Posterior cingulate gyrus (tissue), 11 donors: Measurements from ENCODE around the gene C10orf71.
A peak's percentile ranks its signal among the peaks of the same experiment; 100 is the strongest.

ENCODE experiments used
- DNase-seq, 10 donors: peaks; one replicate each; pipeline versions ENCODE4 v3.0.0 to v3.0.0-alpha.2; 2020 to 2021; ENCODE audit warnings: mixed read lengths in 3 of 10
- intact Hi-C: fragments of 100-400 bp; cut with DNase I; formaldehyde crosslinking; loops from one replicate; pipeline ENCODE4 v1.15.1; 2023

C10orf71 gene

GRCh38 chr10:49368256-49368655 lies 69.3 kb downstream of the C10orf71 start:
- DNase-seq = peak in 1 of 10 donors; percentile 48
- intact Hi-C loops = no loop called here

- intact Hi-C loops = no loop called here
- peak in 1 of 10 donors; percentile 46 for DNase-seq
Measured at GRCh38 chr10:49369216-49370162, 70.5 kb downstream of the C10orf71 start.

- DNase-seq = no peak
- intact Hi-C loops = no loop called here
Measured at GRCh38 chr10:49370326-49371100, 71.5 kb downstream of the C10orf71 start.

GRCh38 chr10:49371967-49372366 lies 73.0 kb downstream of the C10orf71 start:
- peak in 1 of 10 donors; percentile 59 for DNase-seq
- intact Hi-C loops = no loop called here

- intact Hi-C loops = no loop called here
- no peak for DNase-seq
Measured at GRCh38 chr10:49373361-49373760, 74.4 kb downstream of the C10orf71 start.

GRCh38 chr10:49374740-49375139 lies 75.8 kb downstream of the C10orf71 start:
- no peak for DNase-seq
- intact Hi-C loops = no loop called here

GRCh38 chr10:49375611-49376010 lies 76.6 kb downstream of the C10orf71 start:
- intact Hi-C loops = no loop called here
- no peak for DNase-seq
